Smooth muscle cell of trachea (primary cell): ENCODE measurements around the gene TMEM121B. TPM values are rescaled to one million over a fixed set of nuclear protein-coding genes. Genes with fewer than 3 reads are reported as not detected.

Source experiments
- total RNA-seq: library from RNA; depleted of rRNA; stranded (reverse); fragments of >200 nt; gene quantifications from 2 replicates; pipeline ENCODE4 v1.2.1, GENCODE V29; 2014

TMEM121B gene
- total RNA-seq, result under 0.01 and 0.15 TPM in 2 replicates

GRCh38 chr22:17121233-17122195 is at the start of gene TMEM121B:
TMEM121B (minus strand) TSS chr22:17121360; CDS start chr22:17121127, 233 bp downstream.

DNA sequence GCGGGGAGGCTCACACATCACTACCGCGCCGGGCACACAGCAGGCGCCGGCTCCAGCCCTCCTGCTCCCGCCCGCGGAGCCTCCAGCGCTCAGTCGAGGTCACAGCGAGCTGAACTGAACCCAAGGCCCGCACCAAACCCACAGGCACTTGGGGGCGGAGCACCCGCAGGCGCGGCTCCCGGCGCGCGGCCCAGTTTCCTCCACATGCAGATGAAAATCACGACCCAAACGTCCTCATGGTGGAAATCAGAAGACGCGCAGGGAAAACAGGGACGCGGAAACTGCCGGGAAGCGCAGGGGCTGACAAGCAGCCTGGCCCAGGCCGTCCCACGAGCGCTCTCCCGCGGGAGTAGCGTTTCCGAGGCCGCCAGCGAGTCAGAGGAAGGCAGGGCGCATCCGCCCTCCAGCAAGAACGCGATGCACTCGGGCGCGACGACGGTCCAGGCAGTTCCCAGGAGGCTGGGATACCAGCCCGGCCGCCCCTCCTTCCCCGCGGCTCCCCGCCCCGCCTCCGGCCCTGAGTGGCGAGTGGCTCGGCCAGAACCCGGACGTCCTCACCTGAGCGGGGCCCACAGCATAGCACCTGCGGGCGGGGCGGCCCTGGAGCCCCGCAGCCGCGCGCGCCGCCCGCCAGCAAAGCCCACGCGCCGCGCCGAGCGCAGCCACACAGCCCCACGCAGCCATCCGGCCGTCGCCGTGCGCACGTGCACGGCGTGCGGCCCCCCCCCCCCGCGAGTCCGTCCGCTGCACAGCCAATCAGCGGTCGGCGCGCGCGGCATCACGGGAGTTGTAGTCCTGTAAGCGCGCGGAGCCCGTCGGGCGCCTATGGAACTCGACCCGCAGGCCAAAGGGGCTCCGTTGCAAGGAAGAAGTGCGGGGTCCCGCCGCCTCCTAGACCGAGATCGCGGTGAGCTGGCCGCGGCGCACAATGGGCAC is 37.7 kb upstream of the TMEM121B start, which contains the start of gene HDHD5:
HDHD5 (minus strand) TSS at position 710 of the 936 bp plus-strand sequence; CDS start at position 684, 26 bp downstream.

GRCh38 chr22:17084554-17085276 is 36.4 kb downstream of the TMEM121B start, which contains the start of gene IL17RA:
IL17RA (plus strand) TSS chr22:17085000; CDS start chr22:17085092, 92 bp downstream.

Other genes starting within 250 kb of the TMEM121B start
- gene GAB4, start 113.1 kb downstream of the TMEM121B start, total RNA-seq, result not detected in 2 replicates
- gene IL17RA, start 36.4 kb downstream of the TMEM121B start, total RNA-seq, result 6.3 and 9.6 TPM in 2 replicates
- gene HDHD5, start 37.9 kb upstream of the TMEM121B start, total RNA-seq, result 23.0 and 31.4 TPM in 2 replicates
- 13.5 and 16.9 TPM in 2 replicates for gene ADA2, start 98.1 kb upstream of the TMEM121B start, total RNA-seq
- gene CECR2, start 248.1 kb upstream of the TMEM121B start, total RNA-seq, result not detected in 2 replicates